ENCODE results near the gene CACNG8. TPM values are rescaled to one million over a fixed set of nuclear protein-coding genes. Genes with fewer than 3 reads are reported as not detected.

Gene CACNG8
- polyA plus RNA-seq, 3 donors: 0.05 TPM; not detected in 2

GRCh38 chr19:53951436-53951835, 11.3 kb upstream of the CACNG8 start:
- H3K27me3 Mint-ChIP-seq (ENCODE audit: low read depth in 3 of 3): peaks cover 29 to 54% (median 48%) of the 10 kb centered on the region in 3 donors
- no peak for TF ChIP-seq CTCF (IDR thresholded peaks at IDR 0.05)
- Histone ChIP-seq H3K79me2 (ENCODE audit: insufficient read depth, low read length) (no peaks in the 10 kb centered on the region), H3K9ac (ENCODE audit: insufficient read depth, low read length, poor library complexity, severe bottlenecking) (no peak overlapping the region), H3K27ac (ENCODE audit: low read depth in 1 of 2, low read length in 2 of 2) (no peak overlapping the region), H3K4me3 (replicated peaks in 1 of 3; ENCODE audit: low read depth in 2 of 3, low read length in 3 of 3) (no peak overlapping the region), H4K20me1 (ENCODE audit: insufficient read depth, low read length) (no peaks in the 10 kb centered on the region), H3K27me3 (ENCODE audit: control insufficient read depth in 2 of 2, insufficient read depth in 2 of 2, low read length in 2 of 2) (peaks cover 5 to 26% of the 10 kb centered on the region in 2 donors), H3K4me1 (ENCODE audit: control insufficient read depth in 1 of 2, insufficient read depth in 2 of 2, low read length in 2 of 2) (no peaks in the 10 kb centered on the region), H3K36me3 (replicated peaks in 1 of 2; ENCODE audit: control insufficient read depth in 1 of 2, insufficient read depth in 2 of 2, low read length in 2 of 2) (no peaks in the 10 kb centered on the region), H2AFZ (ENCODE audit: insufficient read depth, low read depth, low read length, poor library complexity, severe bottlenecking) (no peak overlapping the region), H3K9me3 (replicated peaks in 1 of 2; ENCODE audit: control insufficient read depth in 1 of 2, insufficient read depth in 1 of 2, low read length in 2 of 2) (no peaks in the 10 kb centered on the region), H3K4me2 (replicated peaks; ENCODE audit: extremely low read depth, low read length, poor library complexity, severe bottlenecking) (no peak overlapping the region)
- WGBS (ENCODE audit: insufficient coverage): 10% methylated on average over 3 of the region's 11 CpGs
- DNase-seq: no peak
- H3K36me3 Mint-ChIP-seq: no peaks in the 10 kb centered on the region
- H3K4me1 Mint-ChIP-seq: peaks cover 5% of the 10 kb centered on the region
- no peak overlapping the region for H3K4me3 Mint-ChIP-seq
- H3K9me3 Mint-ChIP-seq: peaks cover 0 to 7% (median 2%) of the 10 kb centered on the region in 7 donors
- no peak overlapping the region for H3K27ac Mint-ChIP-seq
- intact Hi-C loops (cut with micrococcal nuclease): no loop called here

GRCh38 chr19:53951947-53952346, 10.8 kb upstream of the CACNG8 start:
- no peak overlapping the region for H3K4me3 ChIP-seq (replicated peaks in 1 of 3; ENCODE audit: low read depth in 2 of 3, low read length in 3 of 3)
- peaks cover 5% of the 10 kb centered on the region for H3K4me1 Mint-ChIP-seq
- H3K9me3 ChIP-seq (replicated peaks in 1 of 2; ENCODE audit: control insufficient read depth in 1 of 2, insufficient read depth in 1 of 2, low read length in 2 of 2): no peaks in the 10 kb centered on the region
- no peak overlapping the region for H3K9ac ChIP-seq (ENCODE audit: insufficient read depth, low read length, poor library complexity, severe bottlenecking)
- no peak for TF ChIP-seq CTCF (IDR thresholded peaks at IDR 0.05)
- no peak overlapping the region for H3K4me3 Mint-ChIP-seq
- DNase-seq: no peak
- H3K4me2 ChIP-seq (replicated peaks; ENCODE audit: extremely low read depth, low read length, poor library complexity, severe bottlenecking): no peak overlapping the region
- H3K27ac Mint-ChIP-seq: no peak overlapping the region
- peaks cover 33 to 58% (median 49%) of the 10 kb centered on the region in 3 donors for H3K27me3 Mint-ChIP-seq (ENCODE audit: low read depth in 3 of 3)
- H3K36me3 ChIP-seq (replicated peaks in 1 of 2; ENCODE audit: control insufficient read depth in 1 of 2, insufficient read depth in 2 of 2, low read length in 2 of 2): no peaks in the 10 kb centered on the region
- no peak overlapping the region for H2AFZ ChIP-seq (ENCODE audit: insufficient read depth, low read depth, low read length, poor library complexity, severe bottlenecking)
- intact Hi-C loops (cut with micrococcal nuclease): no loop called here
- H3K4me1 ChIP-seq (ENCODE audit: control insufficient read depth in 1 of 2, insufficient read depth in 2 of 2, low read length in 2 of 2): no peaks in the 10 kb centered on the region
- H4K20me1 ChIP-seq (ENCODE audit: insufficient read depth, low read length): no peaks in the 10 kb centered on the region
- H3K27ac ChIP-seq (ENCODE audit: low read depth in 1 of 2, low read length in 2 of 2): no peak overlapping the region
- 100% methylated on average over 1 of the region's 9 CpGs for WGBS (ENCODE audit: insufficient coverage)
- H3K27me3 ChIP-seq (ENCODE audit: control insufficient read depth in 2 of 2, insufficient read depth in 2 of 2, low read length in 2 of 2): peaks cover 8 to 31% of the 10 kb centered on the region in 2 donors
- no peaks in the 10 kb centered on the region for H3K79me2 ChIP-seq (ENCODE audit: insufficient read depth, low read length)
- H3K36me3 Mint-ChIP-seq: no peaks in the 10 kb centered on the region
- H3K9me3 Mint-ChIP-seq: peaks cover 0 to 7% (median 2%) of the 10 kb centered on the region in 7 donors

All from CD14-positive monocyte (primary cell).